ENCODE results near the gene CPNE5. TPM values are rescaled to one million over a fixed set of nuclear protein-coding genes. Genes with fewer than 3 reads are reported as not detected.
A peak's percentile ranks its signal among the peaks of the same experiment; 100 is the strongest.

Gene CPNE5
- total and polyA plus RNA-seq, 9 of the 15 experiments (the other 6 are each of a cell fraction or from before 2014, with no cell fraction given) = 0.14 to 1.0 (median 0.46) TPM; not detected in 2

GRCh38 chr6:36825452-36825851, 13.8 kb downstream of the CPNE5 start (continued):
- peak; percentile 32; the same call in 1 of the 2 replicates for TF ChIP-seq JUND (IDR thresholded peaks at IDR 0.05; ENCODE audit: borderline replicate concordance, low read depth, low read length)
- peak; percentile 17; the same call in 1 of the 3 replicates for TF ChIP-seq JUND (tag; IDR thresholded peaks at IDR 0.05; ENCODE audit: borderline replicate concordance, low read depth, low read length)
- TF ChIP-seq NBN (IDR thresholded peaks at IDR 0.05; ENCODE audit: low read depth) = no peak
- peak; percentile 97 for TF ChIP-seq BHLHE40 (IDR thresholded peaks at IDR 0.05; ENCODE audit: low read length)
- TF ChIP-seq ZNF551 (CRISPR knock-in tag; IDR thresholded peaks at IDR 0.05) = no peak
- TF ChIP-seq ZNF518B (CRISPR knock-in tag; IDR thresholded peaks at IDR 0.05) = no peak
- no peak for TF ChIP-seq TFE3 (CRISPR knock-in tag; IDR thresholded peaks at IDR 0.05)
- peak; percentile 55; the same call in 1 of the 2 replicates for TF ChIP-seq VEZF1 (CRISPR knock-in tag; IDR thresholded peaks at IDR 0.05)
- TF ChIP-seq GTF3C2 (IDR thresholded peaks at IDR 0.05; ENCODE audit: borderline replicate concordance, extremely low read depth, insufficient read length) = no peak
- TF ChIP-seq RCOR1 (IDR thresholded peaks at IDR 0.05; ENCODE audit: borderline replicate concordance in 1 of 2, low read depth in 2 of 2, low read length in 2 of 2) = peak in 1 of 2 experiments; percentile 86; a peak in 2 of 4 replicates
- peak; percentile 31; the same call in 1 of the 2 replicates for TF ChIP-seq ARID1B (IDR thresholded peaks at IDR 0.05)
